ENCODE data around the gene HLA-DQB2.

DNA sequence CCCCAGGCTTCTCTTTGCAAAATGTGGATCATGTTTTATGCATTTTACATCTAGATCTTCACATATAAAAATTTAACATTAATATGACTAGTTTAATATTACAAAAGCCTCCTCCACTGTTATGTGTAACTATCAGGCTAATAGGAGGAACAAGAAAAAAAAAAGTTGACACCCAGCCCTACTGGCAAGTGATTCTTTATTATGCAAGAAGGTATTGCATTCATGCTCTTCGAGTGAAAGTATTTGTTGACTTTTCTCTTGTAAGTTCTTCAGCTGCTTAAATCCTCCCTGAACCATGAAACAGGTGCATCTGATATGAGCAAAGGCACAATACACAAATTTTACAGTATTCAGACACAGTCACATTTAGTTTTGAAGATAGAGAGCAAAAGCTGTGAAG, 716 bp upstream of the HLA-DQB2 start:
- no peak for TF ChIP-seq RFX5 (IDR thresholded peaks at IDR 0.05; ENCODE audit: low read depth, low read length)
- no peak for TF ChIP-seq FOS (IDR thresholded peaks at IDR 0.05; ENCODE audit: low read depth, low read length)
- TF ChIP-seq BHLHE40 (IDR thresholded peaks at IDR 0.05; ENCODE audit: low read depth, low read length) = no peak
- TF ChIP-seq, protein P1, sequence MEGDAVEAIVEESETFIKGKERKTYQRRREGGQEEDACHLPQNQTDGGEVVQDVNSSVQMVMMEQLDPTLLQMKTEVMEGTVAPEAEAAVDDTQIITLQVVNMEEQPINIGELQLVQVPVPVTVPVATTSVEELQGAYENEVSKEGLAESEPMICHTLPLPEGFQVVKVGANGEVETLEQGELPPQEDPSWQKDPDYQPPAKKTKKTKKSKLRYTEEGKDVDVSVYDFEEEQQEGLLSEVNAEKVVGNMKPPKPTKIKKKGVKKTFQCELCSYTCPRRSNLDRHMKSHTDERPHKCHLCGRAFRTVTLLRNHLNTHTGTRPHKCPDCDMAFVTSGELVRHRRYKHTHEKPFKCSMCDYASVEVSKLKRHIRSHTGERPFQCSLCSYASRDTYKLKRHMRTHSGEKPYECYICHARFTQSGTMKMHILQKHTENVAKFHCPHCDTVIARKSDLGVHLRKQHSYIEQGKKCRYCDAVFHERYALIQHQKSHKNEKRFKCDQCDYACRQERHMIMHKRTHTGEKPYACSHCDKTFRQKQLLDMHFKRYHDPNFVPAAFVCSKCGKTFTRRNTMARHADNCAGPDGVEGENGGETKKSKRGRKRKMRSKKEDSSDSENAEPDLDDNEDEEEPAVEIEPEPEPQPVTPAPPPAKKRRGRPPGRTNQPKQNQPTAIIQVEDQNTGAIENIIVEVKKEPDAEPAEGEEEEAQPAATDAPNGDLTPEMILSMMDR (conservative IDR thresholded peaks at IDR 0.05; ENCODE audit: low read depth, low read length) = no peak
- TF ChIP-seq, protein P2, sequence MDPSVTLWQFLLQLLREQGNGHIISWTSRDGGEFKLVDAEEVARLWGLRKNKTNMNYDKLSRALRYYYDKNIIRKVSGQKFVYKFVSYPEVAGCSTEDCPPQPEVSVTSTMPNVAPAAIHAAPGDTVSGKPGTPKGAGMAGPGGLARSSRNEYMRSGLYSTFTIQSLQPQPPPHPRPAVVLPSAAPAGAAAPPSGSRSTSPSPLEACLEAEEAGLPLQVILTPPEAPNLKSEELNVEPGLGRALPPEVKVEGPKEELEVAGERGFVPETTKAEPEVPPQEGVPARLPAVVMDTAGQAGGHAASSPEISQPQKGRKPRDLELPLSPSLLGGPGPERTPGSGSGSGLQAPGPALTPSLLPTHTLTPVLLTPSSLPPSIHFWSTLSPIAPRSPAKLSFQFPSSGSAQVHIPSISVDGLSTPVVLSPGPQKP (IDR thresholded peaks at IDR 0.05; ENCODE audit: borderline replicate concordance, low read depth, low read length) = no peak
- TF ChIP-seq MXI1 (IDR thresholded peaks at IDR 0.05; ENCODE audit: borderline replicate concordance, low read depth, low read length) = no peak
- TF ChIP-seq, protein P3, sequence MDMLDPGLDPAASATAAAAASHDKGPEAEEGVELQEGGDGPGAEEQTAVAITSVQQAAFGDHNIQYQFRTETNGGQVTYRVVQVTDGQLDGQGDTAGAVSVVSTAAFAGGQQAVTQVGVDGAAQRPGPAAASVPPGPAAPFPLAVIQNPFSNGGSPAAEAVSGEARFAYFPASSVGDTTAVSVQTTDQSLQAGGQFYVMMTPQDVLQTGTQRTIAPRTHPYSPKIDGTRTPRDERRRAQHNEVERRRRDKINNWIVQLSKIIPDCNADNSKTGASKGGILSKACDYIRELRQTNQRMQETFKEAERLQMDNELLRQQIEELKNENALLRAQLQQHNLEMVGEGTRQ (IDR thresholded peaks at IDR 0.05; ENCODE audit: low read depth, low read length) = no peak
- no peak for TF ChIP-seq SMC3 (IDR thresholded peaks at IDR 0.05; ENCODE audit: low read depth, low read length)
- TF ChIP-seq MAFK (IDR thresholded peaks at IDR 0.05; ENCODE audit: low read depth, low read length) = no peak
- TF ChIP-seq POLR2A (IDR thresholded peaks at IDR 0.05; ENCODE audit: low read depth, low read length) = no peak
- TF ChIP-seq CEBPB (IDR thresholded peaks at IDR 0.05; ENCODE audit: low read depth, low read length) = no peak
- TF ChIP-seq RCOR1 (IDR thresholded peaks at IDR 0.05; ENCODE audit: insufficient replicate concordance, low read length) = no peak
